GM03348 (cell line): Measurements from ENCODE around the gene UCHL3.
"Not testable (repeated sequence)": the region's sequence is repeated elsewhere in the genome, so short reads cannot be mapped to it uniquely, and the experiment has no call there.

ENCODE experiments used
- DNase-seq: peaks from one replicate; pipeline ENCODE4 v3.0.0; 2012; ENCODE audit warnings: low spot score

UCHL3 gene

DNA sequence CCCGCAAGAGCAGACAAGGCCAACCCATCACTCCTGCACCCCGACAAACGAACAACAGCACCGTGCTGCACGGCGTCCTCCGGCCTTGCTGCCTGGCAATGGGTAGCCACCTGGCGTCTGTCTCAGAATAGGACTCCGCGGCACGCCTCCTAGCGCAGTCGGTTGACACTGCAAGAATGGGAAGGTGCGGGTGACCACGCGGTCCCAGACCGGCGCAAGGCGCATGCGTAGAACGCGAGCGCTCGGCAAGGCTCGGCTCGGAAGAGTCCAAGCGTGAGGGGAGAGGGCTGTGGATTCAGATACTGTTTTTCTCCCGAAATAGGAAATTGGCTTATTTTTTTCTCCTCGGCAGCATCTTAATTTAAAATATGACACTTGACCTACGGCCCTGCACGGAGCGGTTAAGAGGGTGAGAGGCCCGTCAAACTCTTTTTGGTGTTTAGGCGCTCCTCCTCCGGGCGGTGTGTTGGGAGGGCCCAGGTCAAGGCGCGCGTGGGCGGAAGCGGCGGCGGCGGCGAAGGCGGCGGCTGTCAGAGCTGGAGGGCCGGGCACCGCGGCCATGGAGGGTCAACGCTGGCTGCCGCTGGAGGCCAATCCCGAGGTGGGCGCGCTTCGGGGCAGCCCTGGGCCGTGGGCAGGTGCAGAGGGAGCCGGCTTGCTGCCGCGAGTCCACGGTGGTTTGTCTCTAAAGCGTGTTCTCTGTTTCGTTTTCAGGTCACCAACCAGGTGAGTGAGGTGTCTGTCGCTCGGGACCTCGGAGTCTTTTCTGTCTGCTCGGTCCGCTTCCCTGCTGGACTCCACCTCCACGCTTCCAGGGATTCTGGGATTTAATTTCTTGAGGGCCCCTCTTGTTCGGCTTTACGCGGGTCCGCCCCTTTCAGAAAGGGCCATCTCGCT lies at the start of gene UCHL3:
UCHL3 (plus strand) TSS at position 530 of the 897 bp plus-strand sequence; CDS start at position 560, 30 bp downstream.
- peak; percentile 97 for DNase-seq

DNA sequence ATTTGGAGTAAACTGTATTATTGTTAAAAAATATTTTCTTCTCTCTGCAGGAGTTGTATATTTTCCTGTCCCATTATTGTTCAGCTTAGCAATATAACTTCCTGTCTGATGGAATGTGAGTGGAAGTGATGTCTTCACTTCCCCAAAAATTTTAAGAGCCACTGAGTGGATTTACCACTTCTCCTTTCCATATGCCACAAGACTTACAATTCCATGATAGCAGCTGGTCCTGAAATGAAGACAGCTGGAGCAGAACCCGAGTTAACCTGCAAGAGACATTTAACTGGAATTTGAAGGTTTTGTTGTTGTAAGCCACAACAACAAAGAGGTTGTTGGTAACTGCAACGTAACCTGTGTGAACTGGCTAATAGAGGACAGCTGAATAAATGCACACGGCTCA lies 44.3 kb upstream of the UCHL3 start:
- DNase-seq = no peak

GRCh38 chr13:75506018-75506417 lies 43.6 kb upstream of the UCHL3 start:
- no peak for DNase-seq

DNA sequence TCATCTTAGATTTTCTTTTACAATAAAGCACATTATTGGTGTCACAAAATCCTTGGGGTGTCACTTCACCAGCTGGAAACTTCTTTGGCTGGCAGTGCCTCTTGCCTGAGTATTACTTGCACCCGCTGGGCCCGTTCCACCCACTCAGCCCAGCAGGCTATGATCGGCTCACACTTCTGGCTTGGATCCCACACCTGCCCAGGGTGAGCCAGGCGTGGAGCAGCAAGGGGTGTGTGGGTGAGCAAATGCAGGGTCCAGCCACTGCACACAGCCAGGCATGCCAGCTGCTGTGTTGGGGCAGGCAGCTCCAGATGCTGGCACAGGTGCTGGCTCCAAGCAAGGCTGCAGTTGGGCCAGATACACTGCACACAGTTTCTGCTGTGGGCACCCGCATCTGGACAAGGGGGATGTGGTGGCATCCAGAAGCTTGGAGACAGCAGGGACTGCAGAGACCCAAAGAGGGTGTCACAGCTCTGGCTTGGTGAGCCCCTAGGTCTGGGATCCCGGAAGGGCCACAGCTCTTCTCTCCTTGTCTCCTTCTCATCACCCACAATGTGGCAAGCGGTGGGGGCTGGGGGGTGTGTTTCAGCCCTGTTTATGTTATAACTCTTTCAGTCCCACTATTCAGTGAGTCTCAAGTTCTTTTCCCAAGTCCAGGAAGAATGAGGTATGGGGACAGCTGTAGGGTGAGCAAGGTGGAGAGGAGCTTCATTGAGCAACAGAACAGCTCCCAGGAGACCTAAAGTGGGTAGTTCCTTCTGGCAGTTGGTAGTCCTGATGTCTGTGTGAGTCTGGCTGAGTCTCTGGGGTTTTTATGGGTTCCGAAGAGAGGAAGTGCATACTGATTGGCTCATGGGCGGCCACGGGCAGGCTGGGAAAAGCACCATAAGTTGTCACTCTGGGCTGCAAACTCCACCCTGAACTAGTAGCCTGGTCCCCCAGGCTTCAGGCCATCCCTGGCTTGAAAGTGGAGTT lies 42.3 kb upstream of the UCHL3 start:
- no peak for DNase-seq

DNA sequence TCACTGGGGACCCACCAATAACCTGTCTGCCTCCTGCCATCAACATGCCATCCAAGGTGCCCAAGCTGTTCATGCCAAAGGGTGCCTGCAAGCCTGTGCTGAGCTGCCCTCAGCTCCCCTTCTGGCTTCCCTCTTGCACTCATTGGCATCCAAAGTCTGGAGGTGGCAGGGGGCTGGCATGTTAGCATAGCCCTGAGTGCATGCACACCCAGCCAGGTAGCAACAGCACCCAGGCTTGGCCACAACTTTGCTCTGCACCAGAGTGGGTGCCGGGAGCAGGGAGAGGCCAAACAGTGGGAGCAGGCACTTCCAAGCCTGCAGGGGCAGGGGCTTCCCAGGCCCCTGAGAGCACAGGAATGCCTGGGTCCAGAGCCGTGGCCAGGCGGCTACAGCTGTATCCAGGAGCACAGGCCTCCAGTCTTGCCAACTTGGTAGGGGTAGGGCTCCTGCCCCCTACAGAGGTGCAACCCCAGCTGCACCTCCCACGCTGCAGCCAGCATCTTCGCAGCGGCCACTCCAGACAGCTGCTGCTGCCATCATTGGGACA lies 41.5 kb upstream of the UCHL3 start:
- no peak for DNase-seq

DNA sequence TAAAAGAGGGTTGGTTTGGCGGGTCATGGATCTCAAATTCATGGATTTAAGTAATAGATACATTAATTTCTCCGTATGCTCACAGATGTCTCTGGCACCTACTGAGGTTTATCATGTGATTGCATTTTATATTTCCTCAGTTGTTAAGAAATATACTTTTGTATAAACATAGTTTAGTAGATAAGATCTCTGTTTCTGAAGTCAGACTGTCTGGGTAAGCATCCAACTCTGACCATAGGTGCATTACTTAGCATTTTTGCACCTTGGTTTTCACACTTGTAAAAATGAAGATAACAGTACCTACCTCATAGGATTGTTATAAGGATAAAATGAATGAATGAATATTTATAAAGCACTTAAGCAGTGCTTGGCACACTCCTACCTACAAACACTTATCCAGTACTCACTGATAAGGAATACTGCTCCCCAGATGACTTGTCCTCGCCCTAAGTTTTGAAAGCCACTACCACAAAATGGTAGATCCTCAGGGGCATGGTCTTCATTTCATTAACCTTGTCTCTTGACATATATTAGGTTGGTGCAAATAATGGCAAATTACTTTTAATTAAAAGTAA lies 38.5 kb upstream of the UCHL3 start:
- DNase-seq = no peak

GRCh38 chr13:75512253-75512652 lies 37.3 kb upstream of the UCHL3 start:
- DNase-seq = no peak

- no peak for DNase-seq
Observed at GRCh38 chr13:75513271-75513670, 36.3 kb upstream of the UCHL3 start.

DNA sequence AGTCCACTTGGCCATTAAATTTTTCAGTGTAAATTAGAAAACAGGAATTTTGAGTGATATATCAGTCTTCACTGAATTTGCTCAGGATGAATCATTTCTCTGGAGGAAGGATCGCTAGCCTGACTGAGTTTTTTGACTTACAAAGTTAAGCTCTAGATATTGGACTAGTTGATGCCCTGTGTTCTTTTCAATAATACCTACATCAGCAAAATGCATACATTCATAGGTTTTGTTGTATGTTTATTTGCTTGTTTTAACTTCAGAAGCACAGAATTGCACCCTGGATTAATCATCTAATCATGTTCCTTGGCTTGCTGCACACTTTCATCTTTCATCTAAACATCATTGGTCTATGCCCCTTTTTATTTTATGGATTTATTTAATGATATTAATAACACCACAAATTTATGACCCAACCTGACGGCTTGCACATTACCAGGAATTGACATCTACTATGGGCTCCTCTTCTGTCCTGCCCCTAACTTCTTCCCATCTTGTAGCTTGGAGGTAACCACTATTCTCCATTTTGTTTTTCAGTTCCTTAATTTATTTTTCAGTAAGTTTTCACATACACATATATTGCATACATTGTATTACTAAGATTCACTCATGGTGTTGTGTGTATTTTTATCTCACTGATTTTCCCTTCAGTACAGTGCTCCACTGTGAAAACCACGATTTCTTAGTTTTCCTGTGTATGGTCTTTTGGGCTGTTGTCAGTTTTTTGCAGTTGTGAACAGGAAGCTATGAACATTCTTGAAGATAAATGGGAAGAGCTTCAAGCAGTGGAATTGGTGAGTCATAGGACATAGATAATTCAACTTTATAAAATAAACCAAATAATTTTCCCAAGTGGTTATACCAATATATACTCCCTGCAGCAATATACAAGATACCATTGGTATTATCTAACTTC lies 35.3 kb upstream of the UCHL3 start:
- DNase-seq = peak; percentile 12

- DNase-seq = no peak
Observed at GRCh38 chr13:75518439-75519088, 31.0 kb upstream of the UCHL3 start.

DNA sequence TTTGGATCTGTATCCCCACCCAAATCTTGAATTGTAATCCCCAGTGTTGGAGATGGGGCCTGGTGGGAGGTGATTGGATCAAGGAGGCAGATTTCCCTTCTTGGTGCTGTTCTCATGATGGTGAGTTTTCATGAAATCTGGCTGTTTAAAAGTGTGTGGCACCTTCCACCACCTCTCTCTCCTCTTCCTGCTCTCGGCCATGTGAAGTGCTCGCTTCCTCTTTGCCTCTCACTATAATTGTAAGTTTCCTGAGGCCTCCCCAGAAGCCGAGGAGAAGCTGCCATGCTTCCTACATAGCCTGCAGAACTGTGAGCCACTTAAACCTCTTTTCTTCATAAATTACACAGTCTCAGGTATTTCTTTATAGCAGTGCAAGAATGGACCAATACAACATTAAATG lies 27.6 kb upstream of the UCHL3 start:
- DNase-seq = no peak

- no peak for DNase-seq
Observed at GRCh38 chr13:75530549-75530961, 19.0 kb upstream of the UCHL3 start.

GRCh38 chr13:75533861-75534260 lies 15.7 kb upstream of the UCHL3 start:
- no peak for DNase-seq

DNA sequence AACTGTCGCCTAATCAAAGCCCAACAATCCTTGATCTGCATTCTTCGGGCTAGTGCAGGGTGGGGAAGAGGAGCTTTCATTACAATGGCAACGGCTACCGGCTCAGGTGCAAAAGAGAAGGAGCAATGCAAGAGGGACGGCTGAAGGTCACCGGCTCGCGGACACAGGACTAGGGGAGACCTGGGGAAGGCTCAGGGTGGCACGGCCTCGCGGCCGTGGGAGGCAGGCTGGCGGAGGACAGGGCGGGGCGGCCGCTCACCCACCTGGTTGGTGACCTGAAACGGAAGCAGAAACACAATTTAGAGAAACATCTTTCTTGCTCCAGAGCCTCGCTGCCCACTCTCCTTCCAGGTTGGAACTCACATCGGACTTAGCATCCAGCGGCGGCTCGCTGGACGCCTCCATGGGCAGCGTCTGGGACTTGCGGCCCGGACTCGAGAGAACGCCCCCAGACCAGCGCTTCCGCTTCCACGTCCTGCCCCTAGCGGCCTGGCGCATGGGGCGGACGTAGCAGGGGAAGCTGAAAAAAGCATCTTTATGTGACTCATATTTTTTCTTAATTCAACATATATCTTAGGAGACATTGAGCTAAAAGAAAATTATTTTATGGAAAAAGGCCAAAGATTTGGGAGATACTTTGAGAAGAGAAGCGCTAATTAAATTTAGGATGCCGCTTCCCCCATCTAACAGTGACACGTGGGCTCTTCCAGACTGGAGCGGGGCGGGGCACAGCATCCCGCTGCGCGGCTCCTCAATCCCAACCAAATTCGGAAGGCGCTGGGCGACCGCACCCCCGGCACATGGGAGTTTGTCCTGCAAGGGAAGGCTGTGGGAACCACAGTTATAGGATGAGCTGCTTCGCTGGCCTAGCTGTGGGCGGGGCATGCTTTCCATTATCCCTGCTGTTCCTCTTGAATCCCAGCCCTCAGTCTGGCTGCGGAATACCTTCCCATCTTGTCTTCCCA lies 11.9 kb upstream of the UCHL3 start, which contains the start of gene COMMD6:
COMMD6 (minus strand) TSS at position 441 of the 965 bp plus-strand sequence; CDS start at position 405, 36 bp downstream.
- peak; percentile 94 for DNase-seq

DNA sequence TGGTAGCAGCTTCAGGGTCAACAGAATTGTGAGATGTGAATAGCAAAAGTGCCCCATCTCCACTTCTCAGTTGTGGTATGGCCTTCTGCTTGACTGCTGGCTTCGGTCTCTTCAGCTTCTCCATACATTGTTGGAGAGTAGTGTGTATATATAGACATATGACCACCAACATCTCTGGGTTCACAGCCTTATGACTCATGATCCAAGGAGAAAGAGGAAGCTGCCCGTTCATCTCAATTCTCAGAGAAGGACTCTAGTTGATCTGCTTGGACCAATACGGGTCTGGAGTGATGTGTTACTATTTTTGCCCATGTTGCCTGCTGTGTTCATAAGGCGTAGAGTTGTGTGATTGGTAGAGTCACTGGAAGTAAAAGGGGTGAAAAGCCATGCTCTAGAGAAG lies 8.3 kb upstream of the UCHL3 start:
- DNase-seq = no peak

- no peak for DNase-seq
Observed at GRCh38 chr13:75541961-75542360, 7.6 kb upstream of the UCHL3 start.

DNA sequence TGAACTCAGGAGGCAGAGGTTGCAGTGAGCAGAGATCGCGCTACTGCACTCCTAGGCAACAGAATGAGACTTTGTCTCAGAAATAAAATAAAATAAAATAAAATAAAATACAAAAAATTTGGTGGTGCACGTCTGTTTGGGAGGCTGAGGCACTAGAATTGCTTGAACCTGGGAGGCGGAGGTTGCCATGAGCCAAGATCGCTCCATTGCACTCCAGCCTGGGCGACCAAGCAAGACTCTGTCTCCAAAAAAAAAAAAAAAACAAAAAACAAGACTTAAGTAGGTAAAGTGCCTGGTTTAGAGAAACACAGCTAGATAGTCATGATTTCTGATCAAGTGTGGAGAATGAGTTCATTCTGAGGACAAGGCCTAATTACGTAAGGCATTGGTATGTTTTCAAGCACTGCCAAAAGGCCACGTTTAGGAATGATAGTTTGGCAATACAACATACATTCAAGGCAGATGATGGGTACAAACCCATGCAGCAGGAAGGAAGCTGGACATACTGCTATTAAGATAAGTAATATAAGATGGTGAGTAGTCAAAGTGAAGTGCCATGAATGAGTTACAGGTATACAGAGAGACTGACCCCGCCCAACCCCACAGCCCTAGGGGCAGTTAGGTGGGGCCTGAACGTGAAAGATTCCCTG lies 4.8 kb upstream of the UCHL3 start:
- peak; percentile 76 for DNase-seq

GRCh38 chr13:75545386-75545785 lies 4.2 kb upstream of the UCHL3 start:
- not testable (repeated sequence) for DNase-seq

DNA sequence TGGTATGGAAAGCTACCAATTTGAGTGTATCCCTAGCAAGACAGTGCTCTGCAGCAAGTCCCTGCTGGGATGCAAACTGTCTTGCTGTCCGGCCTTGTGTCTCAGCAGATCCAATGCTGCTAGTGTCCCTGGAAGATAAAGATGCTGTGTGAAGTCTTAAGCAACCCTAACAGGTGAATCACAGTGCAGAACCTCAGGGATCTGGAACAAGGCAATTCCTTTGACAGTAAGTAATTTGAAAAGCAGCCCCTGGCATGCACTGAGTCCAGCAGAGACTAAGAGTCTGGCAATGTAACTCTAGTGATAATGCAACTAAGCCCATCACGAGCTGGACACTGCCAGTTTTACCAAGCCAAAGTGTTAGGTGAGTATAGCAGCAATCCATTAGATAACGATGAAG lies 1.7 kb upstream of the UCHL3 start:
- no peak for DNase-seq
